ENCODE data around the gene SNHG17.

GRCh38 chr20:38421915-38422314 is 13.2 kb downstream of the SNHG17 start:
- no peak for TF ChIP-seq CTCF (conservative IDR thresholded peaks at IDR 0.05; ENCODE audit: low read depth, low read length)
- TF ChIP-seq EZH2 (IDR thresholded peaks at IDR 0.05; ENCODE audit: borderline replicate concordance, low read depth, low read length, poor library complexity, severe bottlenecking), result no peak
